CD8-positive, alpha-beta memory T cell (primary cell): ENCODE data around the gene WBP1L. TPM values are rescaled to one million over a fixed set of nuclear protein-coding genes. Genes with fewer than 3 reads are reported as not detected.
A peak's percentile ranks its signal among the peaks of the same experiment; 100 is the strongest.

Experiments
- CTCF ChIA-PET: fragments of 350-600 bp; sonication (Branson Sonifier 250); formaldehyde crosslinking; loops from one replicate; lab custom pipeline; 2021; ENCODE audit warnings: antibody characterized with exemption; lab: Charles Lee
- POLR2A ChIA-PET: fragments of 350-600 bp; sonication (Branson Sonifier 250); formaldehyde crosslinking; loops from one replicate; lab custom pipeline; 2021; ENCODE audit warnings: antibody characterized with exemption; lab: Charles Lee
- DNase-seq, 5 donors: peaks; one replicate each; pipeline versions ENCODE4 v3.0.0 to v3.0.0-alpha.2; 2020 to 2022; ENCODE audit warnings: mixed read lengths in 1 of 5
- H3K27ac ChIP-seq: one replicate; pipeline ENCODE4 v1.7.0; 2013; ENCODE audit warnings: low read depth, mild to moderate bottlenecking, low read length, moderate library complexity
- H3K27me3 ChIP-seq: 2 replicates; pipeline ENCODE4 v1.7.0; 2013; ENCODE audit warnings: low read length, mild to moderate bottlenecking; ENCODE audit not compliant: insufficient read depth, poor library complexity, severe bottlenecking
- H3K36me3 ChIP-seq: 2 replicates; pipeline ENCODE4 v1.7.0; 2013; ENCODE audit warnings: mild to moderate bottlenecking, low read length, moderate library complexity; ENCODE audit not compliant: insufficient read depth
- H3K4me1 ChIP-seq: 2 replicates; pipeline ENCODE4 v1.7.0; 2013; ENCODE audit warnings: mild to moderate bottlenecking, low read length, moderate library complexity; ENCODE audit not compliant: insufficient read depth
- H3K4me3 ChIP-seq: 2 replicates; pipeline ENCODE4 v1.7.0; 2013; ENCODE audit warnings: mild to moderate bottlenecking, low read length
- H3K9me3 ChIP-seq: 2 replicates; pipeline ENCODE4 v1.7.0; 2013; ENCODE audit warnings: mild to moderate bottlenecking, low read length
- H3K27ac Mint-ChIP-seq, 8 donors: one replicate each; pipeline ENCODE4 v1.8.0; 2020 to 2021; ENCODE audit warnings: mixed read lengths in 8 of 8, mild to moderate bottlenecking in 6 of 8, inconsistent platforms in 3 of 8, moderate library complexity in 3 of 8
- H3K27me3 Mint-ChIP-seq, 2 donors: one replicate each; pipeline ENCODE4 v1.8.0; 2020 to 2021; ENCODE audit warnings: mixed read lengths in 2 of 2, mild to moderate bottlenecking in 1 of 2, moderate library complexity in 1 of 2
- H3K36me3 Mint-ChIP-seq, 3 donors: one replicate each; pipeline ENCODE4 v1.8.0; 2020 to 2021; ENCODE audit warnings: mixed read lengths in 3 of 3, inconsistent platforms in 1 of 3, mild to moderate bottlenecking in 1 of 3
- H3K4me1 Mint-ChIP-seq, 3 donors: one replicate each; pipeline ENCODE4 v1.8.0; 2020 to 2021; ENCODE audit warnings: mixed read lengths in 3 of 3, inconsistent platforms in 1 of 3, mild to moderate bottlenecking in 1 of 3
- H3K4me3 Mint-ChIP-seq, 7 donors: one replicate each; pipeline ENCODE4 v1.8.0; 2020 to 2021; ENCODE audit warnings: mixed read lengths in 7 of 7, mild to moderate bottlenecking in 6 of 7, moderate library complexity in 4 of 7, inconsistent platforms in 2 of 7
- H3K9me3 Mint-ChIP-seq, 5 donors: one replicate each; pipeline ENCODE4 v1.8.0; 2020 to 2022; ENCODE audit warnings: mixed read lengths in 5 of 5, mild to moderate bottlenecking in 3 of 5, moderate library complexity in 2 of 5, inconsistent platforms in 1 of 5
- polyA plus RNA-seq: library from polyadenylated mRNA; unstranded; fragments of 300-500 nt; fragmentation: Illumina TruSeq; gene quantifications from one replicate; pipeline ENCODE4 v1.2.3, GENCODE V29; 2021
- total RNA-seq, 2 experiments: library from RNA; stranded (reverse); gene quantifications; one replicate each; pipeline ENCODE4 v1.2.3, GENCODE V29; 2021

Gene WBP1L
- total and polyA plus RNA-seq, 3 experiments from 2014 or later: 16.0 to 28.5 (median 17.8) TPM

DNA sequence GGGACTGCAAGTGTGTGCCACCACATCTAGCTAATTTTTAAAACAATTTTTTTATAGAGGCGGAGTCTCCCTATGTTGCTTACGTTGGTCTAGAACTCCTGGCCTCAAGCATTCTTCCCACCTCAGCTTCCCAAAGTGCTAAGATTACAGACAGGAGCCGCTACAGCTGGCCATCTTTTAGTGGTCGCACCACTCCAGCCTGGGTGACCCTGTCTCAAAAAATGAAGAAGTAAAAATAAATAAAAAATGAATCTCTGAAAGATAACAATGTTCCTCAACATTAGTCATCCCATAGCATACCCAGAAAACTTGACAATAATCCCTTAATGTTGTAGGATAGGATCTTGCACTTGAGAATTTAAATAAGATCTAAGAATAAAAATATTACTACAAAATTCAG is 18.2 kb downstream of the WBP1L start:
- Histone ChIP-seq H3K9me3 (no peaks in the 10 kb centered on the region), H3K36me3 (no peaks in the 10 kb centered on the region), H3K4me3 (no peak overlapping the region), H3K27ac (no peak overlapping the region), H3K4me1 (peaks cover 11% of the 10 kb centered on the region), H3K27me3 (no peaks in the 10 kb centered on the region)
- Mint-ChIP-seq H3K4me1 (peaks cover 31 to 60% (median 36%) of the 10 kb centered on the region in 3 donors), H3K36me3 (peaks cover 3 to 55% (median 14%) of the 10 kb centered on the region in 3 donors), H3K9me3 (no peaks in the 10 kb centered on the region), H3K4me3 (no peak overlapping the region), H3K27ac (peak overlapping the region in 1 of 8 donors; percentile 47), H3K27me3 (no peaks in the 10 kb centered on the region)
- ChIA-PET POLR2A (no interaction called here), CTCF (no interaction called here)
- no peak for DNase-seq

DNA sequence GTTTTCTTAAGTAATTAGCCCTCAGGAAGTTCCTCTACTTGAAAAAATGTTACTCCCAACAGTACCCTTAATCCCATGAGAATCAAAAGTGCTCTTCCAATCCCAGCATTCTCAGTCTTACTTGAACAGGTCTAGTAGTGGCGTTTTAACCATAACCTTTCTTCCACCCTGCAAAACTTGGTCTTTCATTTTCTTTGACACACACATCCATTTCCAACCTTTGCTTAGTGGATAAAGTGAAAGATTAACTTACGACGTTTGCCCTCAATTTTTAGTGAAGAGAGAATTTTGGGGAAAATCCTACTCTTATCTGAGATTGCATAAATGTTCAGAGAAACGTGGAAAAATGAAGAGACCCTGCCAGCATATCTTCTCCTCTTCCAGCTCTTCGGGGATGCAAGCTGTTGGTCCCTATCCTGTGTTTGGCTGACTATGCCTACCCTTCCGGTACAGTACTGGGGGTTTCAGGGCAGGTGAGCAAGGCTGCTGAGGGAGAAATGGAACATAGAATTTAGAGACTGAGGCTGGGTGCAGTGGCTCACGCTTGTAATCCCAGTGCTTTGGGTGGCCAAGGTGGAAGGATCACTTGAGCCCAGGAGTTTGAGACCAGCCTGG is 18.8 kb downstream of the WBP1L start:
- Histone ChIP-seq H3K9me3 (no peaks in the 10 kb centered on the region), H3K36me3 (no peaks in the 10 kb centered on the region), H3K27ac (peak overlapping the region; percentile 10), H3K4me3 (no peak overlapping the region), H3K27me3 (no peaks in the 10 kb centered on the region), H3K4me1 (peaks cover 11% of the 10 kb centered on the region)
- Mint-ChIP-seq H3K4me1 (peaks cover 32 to 60% (median 36%) of the 10 kb centered on the region in 3 donors), H3K27me3 (no peaks in the 10 kb centered on the region), H3K36me3 (peaks cover 3 to 59% (median 13%) of the 10 kb centered on the region in 3 donors), H3K9me3 (no peaks in the 10 kb centered on the region), H3K27ac (peak overlapping the region in 2 of 8 donors; percentile 44 to 47), H3K4me3 (peak overlapping the region in 1 of 7 donors; percentile 23)
- no peak for DNase-seq
- POLR2A ChIA-PET: interaction anchor here (0.6 kb wide), 1 partner anchor 113 kb away, joined by 6 read pairs; no protein-coding TSS in a partner anchor
- CTCF ChIA-PET: no interaction called here

DNA sequence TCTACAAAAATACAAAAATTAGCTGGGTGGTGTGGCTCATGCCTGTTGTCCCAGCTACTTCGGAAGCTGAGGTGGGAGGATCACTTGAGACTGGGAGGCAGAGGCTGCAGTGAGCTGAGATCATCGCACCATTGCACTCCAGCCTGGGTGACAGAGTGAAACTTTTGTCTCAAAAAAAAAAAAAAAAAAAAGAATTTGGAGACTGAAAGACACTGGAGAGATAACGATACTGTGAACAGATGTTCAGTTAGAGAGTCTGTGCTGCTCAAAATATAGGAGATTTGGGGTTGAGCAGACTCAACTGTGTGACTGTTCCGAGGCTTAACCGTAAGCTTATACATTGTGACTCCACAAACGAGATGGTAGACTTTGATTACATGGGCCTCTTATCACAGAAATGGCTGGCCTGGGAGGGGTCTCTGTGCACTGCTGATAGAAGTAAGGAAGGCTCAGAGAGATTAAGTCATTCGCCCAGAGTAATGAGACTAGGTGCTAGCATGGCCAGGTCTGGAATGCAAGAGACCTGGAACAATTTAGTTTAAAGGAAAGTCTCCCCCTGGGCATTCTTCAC is 19.4 kb downstream of the WBP1L start:
- Histone ChIP-seq H3K36me3 (no peaks in the 10 kb centered on the region), H3K9me3 (no peaks in the 10 kb centered on the region), H3K4me1 (peaks cover 11% of the 10 kb centered on the region), H3K4me3 (no peak overlapping the region), H3K27ac (peak overlapping the region; percentile 24), H3K27me3 (no peaks in the 10 kb centered on the region)
- Mint-ChIP-seq H3K27me3 (no peaks in the 10 kb centered on the region), H3K4me3 (no peak overlapping the region), H3K36me3 (peaks cover 3 to 62% (median 13%) of the 10 kb centered on the region in 3 donors), H3K9me3 (no peaks in the 10 kb centered on the region), H3K4me1 (peaks cover 35 to 62% (median 40%) of the 10 kb centered on the region in 3 donors), H3K27ac (peak overlapping the region in 1 of 8 donors; percentile 44)
- no peak for DNase-seq
- POLR2A ChIA-PET: interaction anchor here (0.6 kb wide), 1 partner anchor 113 kb away, joined by 6 read pairs; no protein-coding TSS in a partner anchor
- CTCF ChIA-PET: no interaction called here

DNA sequence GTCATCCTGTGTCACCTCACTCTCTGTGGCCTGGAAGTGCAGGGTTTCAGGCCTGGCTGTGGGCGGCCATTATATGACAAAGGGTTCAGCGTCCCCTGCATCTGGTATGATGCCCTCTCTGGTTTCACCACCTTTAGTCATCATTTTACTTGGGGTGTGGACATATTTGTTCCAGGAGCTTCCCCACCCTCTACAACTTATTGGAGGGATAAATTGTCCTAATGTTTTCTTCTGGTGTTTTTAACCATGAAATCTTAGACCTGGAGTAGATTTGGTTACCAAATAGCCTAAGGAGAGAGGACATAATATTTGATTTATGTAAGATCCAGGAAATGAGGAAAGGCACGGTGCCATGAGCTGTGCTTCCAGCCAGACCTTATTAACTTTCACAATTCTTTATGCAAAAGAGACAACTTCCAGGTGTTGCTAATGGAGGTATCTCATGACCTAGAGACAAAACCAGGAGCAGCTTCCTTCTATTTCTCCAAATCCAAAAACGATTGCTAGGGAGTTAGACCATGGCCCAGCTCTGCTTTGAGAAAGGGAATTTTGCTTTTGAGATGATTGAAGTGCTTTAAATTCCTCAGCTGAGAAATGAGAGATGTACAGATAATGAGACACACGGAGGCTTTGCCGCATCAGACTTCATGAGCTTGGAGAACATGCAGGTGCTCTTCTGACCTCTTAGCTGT is 20.9 kb downstream of the WBP1L start:
- DNase-seq: no peak
- Histone ChIP-seq H3K4me1 (peaks cover 5% of the 10 kb centered on the region), H3K36me3 (no peaks in the 10 kb centered on the region), H3K27ac (no peak overlapping the region), H3K4me3 (no peak overlapping the region), H3K9me3 (no peaks in the 10 kb centered on the region), H3K27me3 (no peaks in the 10 kb centered on the region)
- Mint-ChIP-seq H3K36me3 (peaks cover 0 to 55% (median 12%) of the 10 kb centered on the region in 3 donors), H3K9me3 (no peaks in the 10 kb centered on the region), H3K27me3 (no peaks in the 10 kb centered on the region), H3K4me3 (no peak overlapping the region), H3K4me1 (peaks cover 29 to 55% (median 33%) of the 10 kb centered on the region in 3 donors), H3K27ac (peak overlapping the region in 3 of 8 donors; percentile 17 to 61 (median 55))
- CTCF ChIA-PET: no interaction called here
- POLR2A ChIA-PET: no interaction called here

DNA sequence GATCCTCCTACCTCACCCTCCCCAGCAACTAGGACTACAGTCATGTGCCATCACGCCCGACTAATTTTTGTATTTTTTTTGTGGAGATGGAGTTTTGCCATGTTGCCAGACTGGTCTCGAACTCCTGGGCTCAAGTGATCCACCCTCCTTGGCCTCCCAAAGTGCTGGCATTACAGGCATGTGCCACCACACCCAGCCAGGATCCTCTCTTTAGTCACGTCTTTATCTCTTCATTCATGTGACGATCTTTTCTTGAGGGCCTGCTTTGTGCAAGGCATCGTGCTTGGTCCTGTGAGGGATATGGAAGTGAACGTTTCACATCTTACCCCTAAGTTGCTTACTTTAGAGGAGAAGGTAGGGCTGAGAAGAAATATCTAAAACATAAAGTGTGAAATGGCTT is 21.6 kb downstream of the WBP1L start:
- Mint-ChIP-seq H3K27me3 (no peaks in the 10 kb centered on the region), H3K4me1 (peaks cover 29 to 60% (median 39%) of the 10 kb centered on the region in 3 donors), H3K36me3 (peaks cover 0 to 56% (median 11%) of the 10 kb centered on the region in 3 donors), H3K27ac (peak overlapping the region in 1 of 8 donors; percentile 78), H3K4me3 (no peak overlapping the region), H3K9me3 (no peaks in the 10 kb centered on the region)
- H3K9me3 ChIP-seq: no peaks in the 10 kb centered on the region
- H3K27me3 ChIP-seq: no peaks in the 10 kb centered on the region
- DNase-seq: no peak
- POLR2A ChIA-PET: no interaction called here
- no peak overlapping the region for H3K27ac ChIP-seq
- H3K36me3 ChIP-seq: no peaks in the 10 kb centered on the region
- no peak overlapping the region for H3K4me3 ChIP-seq
- H3K4me1 ChIP-seq: peaks cover 5% of the 10 kb centered on the region
- CTCF ChIA-PET: no interaction called here

DNA sequence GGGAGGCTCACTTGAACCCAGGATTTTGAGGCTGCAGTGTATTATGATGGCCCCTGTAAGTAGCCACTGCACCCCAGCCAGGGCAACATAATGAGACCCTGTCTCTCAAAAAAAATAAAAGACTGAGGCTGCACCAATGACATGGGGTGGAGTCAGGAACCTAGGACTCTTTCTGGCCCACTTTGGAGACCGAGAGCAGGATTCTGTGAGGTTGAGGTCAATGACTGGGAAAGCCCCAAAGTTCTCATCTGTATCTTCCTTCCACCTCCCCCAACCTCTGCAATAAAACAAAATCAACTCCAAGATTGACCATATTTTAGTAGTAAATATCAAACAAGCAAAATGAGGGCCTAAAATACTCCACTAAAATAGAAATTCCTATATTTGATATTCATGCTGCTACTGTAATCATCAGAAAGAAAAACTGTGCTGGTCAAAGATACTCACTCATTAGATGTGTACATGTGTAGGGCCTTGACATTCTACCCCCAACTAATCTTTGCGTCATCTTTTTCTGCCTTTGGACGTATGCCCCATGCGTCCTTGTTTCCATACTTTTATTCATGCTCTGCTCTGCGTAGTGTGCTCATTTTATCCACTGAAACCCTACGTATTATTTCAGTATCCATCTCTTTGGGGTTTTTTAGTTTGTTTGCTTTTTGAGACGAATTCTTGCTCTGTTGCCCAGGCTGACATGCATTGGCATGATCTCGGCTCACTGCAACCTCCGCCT is 23.8 kb downstream of the WBP1L start:
- H3K27ac ChIP-seq: no peak overlapping the region
- no peak for DNase-seq
- H3K36me3 ChIP-seq: no peaks in the 10 kb centered on the region
- ChIA-PET POLR2A (no interaction called here), CTCF (no interaction called here)
- H3K27me3 ChIP-seq: no peaks in the 10 kb centered on the region
- Mint-ChIP-seq H3K27ac (peak overlapping the region in 4 of 8 donors; percentile 21 to 84 (median 62)), H3K4me3 (peak overlapping the region in 2 of 7 donors; percentile 7 to 16), H3K27me3 (no peaks in the 10 kb centered on the region), H3K36me3 (peaks cover 0 to 56% (median 8%) of the 10 kb centered on the region in 3 donors), H3K4me1 (peaks cover 29 to 63% (median 42%) of the 10 kb centered on the region in 3 donors), H3K9me3 (no peaks in the 10 kb centered on the region)
- peaks cover 5% of the 10 kb centered on the region for H3K4me1 ChIP-seq
- H3K4me3 ChIP-seq: no peak overlapping the region
- H3K9me3 ChIP-seq: no peaks in the 10 kb centered on the region

DNA sequence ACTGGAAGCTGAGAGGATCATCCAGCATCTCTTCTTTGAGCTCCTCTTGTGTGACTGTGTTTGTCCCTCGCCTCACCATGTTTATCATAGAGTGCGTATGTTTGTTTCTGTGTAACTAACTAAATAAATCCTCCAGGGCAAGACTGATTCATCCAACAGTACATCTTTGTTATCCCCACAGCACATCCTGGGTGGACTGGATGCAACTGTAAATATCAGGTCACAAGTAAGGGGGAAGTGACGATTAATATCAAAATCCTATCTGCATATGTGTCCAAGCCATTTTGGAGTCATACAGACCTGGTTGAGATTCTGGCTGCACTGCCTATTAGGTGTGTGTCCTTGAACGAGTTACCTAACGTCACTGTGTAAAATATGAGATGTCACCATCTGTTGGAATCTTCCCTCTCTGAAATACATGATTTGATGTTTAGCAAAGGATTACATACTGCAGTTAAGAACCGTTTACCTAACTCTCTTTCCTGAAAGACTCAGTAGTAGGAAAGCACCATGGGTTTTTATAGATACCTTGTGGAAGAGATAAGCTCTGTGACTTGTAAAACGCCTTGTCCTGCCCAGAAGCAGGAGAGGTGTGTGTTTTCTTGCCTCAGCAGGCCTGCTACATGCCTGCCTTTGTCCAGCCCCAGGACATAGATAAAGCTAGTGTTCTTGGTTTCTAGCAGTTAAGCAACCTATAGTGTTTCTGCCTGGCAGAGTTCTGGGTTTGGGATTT is 25.8 kb downstream of the WBP1L start:
- Histone ChIP-seq H3K9me3 (no peaks in the 10 kb centered on the region), H3K36me3 (no peaks in the 10 kb centered on the region), H3K27ac (peak overlapping the region; percentile 17), H3K27me3 (no peaks in the 10 kb centered on the region), H3K4me1 (peaks cover 13% of the 10 kb centered on the region), H3K4me3 (no peak overlapping the region)
- Mint-ChIP-seq H3K36me3 (peaks cover 0 to 49% (median 6%) of the 10 kb centered on the region in 3 donors), H3K9me3 (no peaks in the 10 kb centered on the region), H3K27ac (peak overlapping the region in 5 of 8 donors; percentile 18 to 80 (median 29)), H3K4me3 (no peak overlapping the region), H3K4me1 (peaks cover 35 to 67% (median 61%) of the 10 kb centered on the region in 3 donors), H3K27me3 (no peaks in the 10 kb centered on the region)
- ChIA-PET CTCF (no interaction called here), POLR2A (no interaction called here)
- no peak for DNase-seq
